Measurements from ENCODE around the gene UBTD2. TPM values are rescaled to one million over a fixed set of nuclear protein-coding genes. Genes with fewer than 3 reads are reported as not detected.

UBTD2 gene
- polyA plus RNA-seq, 3 donors = 2.3 to 3.2 (median 2.6) TPM

DNA sequence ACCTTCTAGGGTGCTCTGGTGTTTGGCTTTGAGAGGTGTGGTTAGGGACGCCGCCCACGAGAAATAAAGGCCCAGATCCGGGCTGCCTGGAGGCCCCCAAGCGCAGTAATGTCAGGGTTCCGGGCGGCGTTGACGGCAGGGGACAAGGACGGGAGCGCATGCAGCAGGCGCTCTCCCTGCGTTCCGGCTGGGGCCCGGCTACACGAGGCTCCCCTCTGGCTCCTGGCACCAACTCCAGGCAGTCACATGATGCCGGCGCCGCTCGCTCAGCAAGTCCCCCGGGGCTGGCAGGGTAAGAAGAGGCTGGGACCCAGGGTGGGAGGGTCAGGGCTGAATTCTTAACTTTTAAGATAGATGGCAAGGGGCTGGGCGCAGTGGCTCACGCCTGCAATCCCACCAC lies 28.1 kb downstream of the UBTD2 start:
- H3K9me3 ChIP-seq (replicated peaks in 1 of 2; ENCODE audit: control insufficient read depth in 1 of 2, insufficient read depth in 1 of 2, low read length in 2 of 2) = peaks cover 22 to 25% of the 10 kb centered on the region in 2 donors
- Mint-ChIP-seq H3K27ac (no peak overlapping the region), H3K9me3 (peaks cover 21 to 50% (median 34%) of the 10 kb centered on the region in 7 donors), H3K4me1 (no peaks in the 10 kb centered on the region), H3K27me3 (ENCODE audit: low read depth in 3 of 3) (peaks cover 0 to 3% (median 0%) of the 10 kb centered on the region in 3 donors), H3K4me3 (no peak overlapping the region), H3K36me3 (peaks cover 14 to 27% of the 10 kb centered on the region in 2 donors)
- intact Hi-C loops (cut with micrococcal nuclease) = no loop called here
- H3K4me2 ChIP-seq (replicated peaks; ENCODE audit: extremely low read depth, low read length, poor library complexity, severe bottlenecking) = no peak overlapping the region
- H3K27me3 ChIP-seq (ENCODE audit: control insufficient read depth in 2 of 2, insufficient read depth in 2 of 2, low read length in 2 of 2) = no peaks in the 10 kb centered on the region
- H3K4me3 ChIP-seq (replicated peaks in 1 of 3; ENCODE audit: low read depth in 2 of 3, low read length in 3 of 3) = no peak overlapping the region
- peaks cover 0 to 8% of the 10 kb centered on the region in 2 donors for H3K36me3 ChIP-seq (replicated peaks in 1 of 2; ENCODE audit: control insufficient read depth in 1 of 2, insufficient read depth in 2 of 2, low read length in 2 of 2)
- 99% methylated on average over 16 of the region's 23 CpGs for whole genome bisulfite sequencing (ENCODE audit: insufficient coverage)
- DNase-seq = no peak
- TF ChIP-seq, protein P1, sequence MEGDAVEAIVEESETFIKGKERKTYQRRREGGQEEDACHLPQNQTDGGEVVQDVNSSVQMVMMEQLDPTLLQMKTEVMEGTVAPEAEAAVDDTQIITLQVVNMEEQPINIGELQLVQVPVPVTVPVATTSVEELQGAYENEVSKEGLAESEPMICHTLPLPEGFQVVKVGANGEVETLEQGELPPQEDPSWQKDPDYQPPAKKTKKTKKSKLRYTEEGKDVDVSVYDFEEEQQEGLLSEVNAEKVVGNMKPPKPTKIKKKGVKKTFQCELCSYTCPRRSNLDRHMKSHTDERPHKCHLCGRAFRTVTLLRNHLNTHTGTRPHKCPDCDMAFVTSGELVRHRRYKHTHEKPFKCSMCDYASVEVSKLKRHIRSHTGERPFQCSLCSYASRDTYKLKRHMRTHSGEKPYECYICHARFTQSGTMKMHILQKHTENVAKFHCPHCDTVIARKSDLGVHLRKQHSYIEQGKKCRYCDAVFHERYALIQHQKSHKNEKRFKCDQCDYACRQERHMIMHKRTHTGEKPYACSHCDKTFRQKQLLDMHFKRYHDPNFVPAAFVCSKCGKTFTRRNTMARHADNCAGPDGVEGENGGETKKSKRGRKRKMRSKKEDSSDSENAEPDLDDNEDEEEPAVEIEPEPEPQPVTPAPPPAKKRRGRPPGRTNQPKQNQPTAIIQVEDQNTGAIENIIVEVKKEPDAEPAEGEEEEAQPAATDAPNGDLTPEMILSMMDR (IDR thresholded peaks at IDR 0.05) = no peak
- H3K9ac ChIP-seq (ENCODE audit: insufficient read depth, low read length, poor library complexity, severe bottlenecking) = no peak overlapping the region
- no peaks in the 10 kb centered on the region for H4K20me1 ChIP-seq (ENCODE audit: insufficient read depth, low read length)
- H3K4me1 ChIP-seq (ENCODE audit: control insufficient read depth in 1 of 2, insufficient read depth in 2 of 2, low read length in 2 of 2) = no peaks in the 10 kb centered on the region
- no peak overlapping the region for H3K27ac ChIP-seq (ENCODE audit: low read depth in 1 of 2, low read length in 2 of 2)
- H2AFZ ChIP-seq (ENCODE audit: insufficient read depth, low read depth, low read length, poor library complexity, severe bottlenecking) = no peak overlapping the region
- no peaks in the 10 kb centered on the region for H3K79me2 ChIP-seq (ENCODE audit: insufficient read depth, low read length)

- DNase-seq = no peak
- Histone ChIP-seq H3K4me3 (replicated peaks in 1 of 3; ENCODE audit: low read depth in 2 of 3, low read length in 3 of 3) (no peak overlapping the region), H3K36me3 (replicated peaks in 1 of 2; ENCODE audit: control insufficient read depth in 1 of 2, insufficient read depth in 2 of 2, low read length in 2 of 2) (no peaks in the 10 kb centered on the region), H3K9me3 (replicated peaks in 1 of 2; ENCODE audit: control insufficient read depth in 1 of 2, insufficient read depth in 1 of 2, low read length in 2 of 2) (peaks cover 22 to 25% of the 10 kb centered on the region in 2 donors), H4K20me1 (ENCODE audit: insufficient read depth, low read length) (no peaks in the 10 kb centered on the region), H3K9ac (ENCODE audit: insufficient read depth, low read length, poor library complexity, severe bottlenecking) (no peak overlapping the region), H3K27me3 (ENCODE audit: control insufficient read depth in 2 of 2, insufficient read depth in 2 of 2, low read length in 2 of 2) (no peaks in the 10 kb centered on the region), H3K27ac (ENCODE audit: low read depth in 1 of 2, low read length in 2 of 2) (no peak overlapping the region), H3K4me2 (replicated peaks; ENCODE audit: extremely low read depth, low read length, poor library complexity, severe bottlenecking) (no peak overlapping the region), H2AFZ (ENCODE audit: insufficient read depth, low read depth, low read length, poor library complexity, severe bottlenecking) (no peak overlapping the region), H3K79me2 (ENCODE audit: insufficient read depth, low read length) (no peaks in the 10 kb centered on the region), H3K4me1 (ENCODE audit: control insufficient read depth in 1 of 2, insufficient read depth in 2 of 2, low read length in 2 of 2) (no peaks in the 10 kb centered on the region)
- TF ChIP-seq, protein P1 (IDR thresholded peaks at IDR 0.05) = no peak
- no CpG with 5 or more reads among the region's 2 CpGs for WGBS (ENCODE audit: insufficient coverage)
- Mint-ChIP-seq H3K4me3 (no peak overlapping the region), H3K27me3 (ENCODE audit: low read depth in 3 of 3) (peaks cover 0 to 1% (median 0%) of the 10 kb centered on the region in 3 donors), H3K4me1 (no peaks in the 10 kb centered on the region), H3K9me3 (peaks cover 12 to 40% (median 33%) of the 10 kb centered on the region in 7 donors), H3K36me3 (peaks cover 7 to 22% of the 10 kb centered on the region in 2 donors), H3K27ac (no peak overlapping the region)
- intact Hi-C loops (cut with micrococcal nuclease) = no loop called here
Measured at GRCh38 chr5:172252501-172252900, 31.1 kb downstream of the UBTD2 start.

Data from CD14-positive monocyte (primary cell).